ENCODE measurements around the gene LHFPL6.

- TF ChIP-seq CTCF (IDR thresholded peaks at IDR 0.05; ENCODE audit: low read depth, low read length), result no peak
- TF ChIP-seq MAX (IDR thresholded peaks at IDR 0.05; ENCODE audit: low read depth, low read length), result no peak
These were observed 6.3 kb downstream of the LHFPL6 start for GRCh38 chr13:39596685-39597084.
